BLaER1 (cell line): ENCODE measurements around the gene SLC24A3.

ENCODE experiments used
- H3K27ac ChIP-seq: shearing (Covaris generic); formaldehyde crosslinking; 2 replicates; pipeline ENCODE4 v1.8.1; 2022
- H3K27me3 ChIP-seq: shearing (Covaris generic); formaldehyde crosslinking; 2 replicates; pipeline ENCODE4 v1.8.1; 2022
- H3K36me3 ChIP-seq: shearing (Covaris generic); formaldehyde crosslinking; 2 replicates; pipeline ENCODE4 v1.8.1; 2022
- H3K4me1 ChIP-seq: shearing (Covaris generic); formaldehyde crosslinking; 2 replicates; pipeline ENCODE4 v1.8.1; 2022
- H3K4me2 ChIP-seq: shearing (Covaris generic); formaldehyde crosslinking; 2 replicates; pipeline ENCODE4 v1.8.1; 2022
- H3K4me3 ChIP-seq: shearing (Covaris generic); formaldehyde crosslinking; 2 replicates; pipeline ENCODE4 v1.8.1; 2022
- H3K9ac ChIP-seq: shearing (Covaris generic); formaldehyde crosslinking; 2 replicates; pipeline ENCODE4 v1.8.1; 2022
- H3K9me3 ChIP-seq: shearing (Covaris generic); formaldehyde crosslinking; 2 replicates; pipeline ENCODE4 v1.8.1; 2022
- H4K20me1 ChIP-seq: shearing (Covaris generic); formaldehyde crosslinking; 2 replicates; pipeline ENCODE4 v1.8.1; 2022
- Cebpa-rat ChIP-seq: shearing (Covaris generic); IDR thresholded peaks from 2 replicates; pipeline ENCODE4 v1.8.1; 2022

Gene SLC24A3

GRCh38 chr20:19497064-19497463, 284.6 kb downstream of the SLC24A3 start:
- no peaks in the 10 kb centered on the region for H3K27me3 ChIP-seq
- no peak for TF ChIP-seq Cebpa-rat
- H3K9me3 ChIP-seq = no peaks in the 10 kb centered on the region
- H3K4me3 ChIP-seq = no peak overlapping the region
- peaks cover 57% of the 10 kb centered on the region for H3K4me1 ChIP-seq
- H3K27ac ChIP-seq = no peak overlapping the region
- no peak overlapping the region for H3K9ac ChIP-seq
- no peaks in the 10 kb centered on the region for H4K20me1 ChIP-seq
- H3K36me3 ChIP-seq = no peaks in the 10 kb centered on the region
- H3K4me2 ChIP-seq = peak overlapping the region; percentile 65; the same call in 1 of the 2 replicates

DNA sequence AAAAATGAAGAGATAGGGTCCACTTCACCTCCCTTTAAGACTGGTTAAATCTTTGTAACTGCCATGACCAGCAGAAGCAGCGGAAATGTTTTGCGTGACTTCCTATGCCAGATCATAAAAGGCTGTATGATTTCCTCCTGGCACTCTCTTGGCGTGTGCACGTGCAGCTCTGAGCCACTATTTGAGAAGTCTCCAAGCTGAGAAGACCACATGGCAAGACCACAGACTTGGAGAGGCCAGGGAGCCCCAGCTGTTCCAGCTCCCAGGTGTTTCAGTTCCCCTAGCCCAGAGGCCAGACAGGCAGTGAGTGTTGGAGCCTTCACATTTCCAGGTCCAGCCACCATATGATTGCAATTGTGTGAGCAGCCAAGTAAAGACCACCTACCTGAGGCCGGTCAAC, 286.3 kb downstream of the SLC24A3 start:
- Histone ChIP-seq H3K36me3 (no peaks in the 10 kb centered on the region), H3K9me3 (no peaks in the 10 kb centered on the region), H3K4me3 (no peak overlapping the region), H3K4me2 (peak overlapping the region; percentile 65), H3K9ac (no peak overlapping the region), H4K20me1 (no peaks in the 10 kb centered on the region), H3K4me1 (peaks cover 61% of the 10 kb centered on the region), H3K27ac (peak overlapping the region; percentile 40; the same call in 1 of the 2 replicates), H3K27me3 (no peaks in the 10 kb centered on the region)
- TF ChIP-seq Cebpa-rat = no peak

DNA sequence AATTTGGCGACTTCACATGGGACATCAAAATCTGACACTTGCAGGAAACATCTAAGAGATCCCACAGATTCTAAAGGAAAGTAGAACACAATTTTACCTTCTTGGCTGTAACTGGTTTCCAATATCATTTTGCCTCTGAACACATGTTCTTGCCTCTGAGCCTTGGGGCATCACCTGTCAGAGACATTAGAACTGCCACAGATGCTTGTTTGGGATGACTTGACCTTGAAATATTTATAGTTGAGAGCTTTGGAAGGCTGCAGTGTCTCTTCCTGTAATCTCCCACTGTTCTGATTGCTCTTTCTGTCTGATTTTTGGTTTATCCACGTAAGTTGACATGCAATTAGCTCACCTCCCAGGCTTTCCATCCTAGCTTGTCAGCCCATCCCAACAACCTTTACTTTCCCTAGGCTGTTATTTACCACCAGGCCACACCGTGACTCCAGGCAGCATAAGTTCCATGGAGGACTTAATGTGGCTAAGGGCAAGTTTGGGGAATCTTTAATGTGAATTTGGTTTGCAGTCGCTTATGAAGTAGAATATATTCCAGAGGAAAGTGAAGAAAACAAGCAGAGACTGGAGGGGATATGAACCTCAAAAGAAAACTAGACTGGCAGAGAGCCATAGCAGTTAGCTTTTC, 289.2 kb downstream of the SLC24A3 start:
- no peak overlapping the region for H3K27ac ChIP-seq
- no peak overlapping the region for H3K9ac ChIP-seq
- no peaks in the 10 kb centered on the region for H3K27me3 ChIP-seq
- no peaks in the 10 kb centered on the region for H3K36me3 ChIP-seq
- H3K9me3 ChIP-seq = no peaks in the 10 kb centered on the region
- no peak overlapping the region for H3K4me3 ChIP-seq
- H3K4me1 ChIP-seq = peaks cover 48% of the 10 kb centered on the region
- H4K20me1 ChIP-seq = no peaks in the 10 kb centered on the region
- TF ChIP-seq Cebpa-rat = no peak
- peak overlapping the region; percentile 46 for H3K4me2 ChIP-seq

- Histone ChIP-seq H3K27ac (no peak overlapping the region), H3K36me3 (no peaks in the 10 kb centered on the region), H3K27me3 (no peaks in the 10 kb centered on the region), H3K9ac (no peak overlapping the region), H4K20me1 (no peaks in the 10 kb centered on the region), H3K4me2 (peak overlapping the region; percentile 46), H3K4me1 (peaks cover 43% of the 10 kb centered on the region), H3K9me3 (no peaks in the 10 kb centered on the region), H3K4me3 (no peak overlapping the region)
- no peak for TF ChIP-seq Cebpa-rat
These were observed 289.7 kb downstream of the SLC24A3 start for GRCh38 chr20:19502169-19502568.

GRCh38 chr20:19504251-19504650, 291.8 kb downstream of the SLC24A3 start:
- TF ChIP-seq Cebpa-rat = no peak
- H4K20me1 ChIP-seq = no peaks in the 10 kb centered on the region
- no peaks in the 10 kb centered on the region for H3K9me3 ChIP-seq
- H3K4me2 ChIP-seq = no peak overlapping the region
- no peak overlapping the region for H3K27ac ChIP-seq
- no peak overlapping the region for H3K9ac ChIP-seq
- no peaks in the 10 kb centered on the region for H3K36me3 ChIP-seq
- H3K4me1 ChIP-seq = peaks cover 30% of the 10 kb centered on the region
- H3K4me3 ChIP-seq = no peak overlapping the region
- no peaks in the 10 kb centered on the region for H3K27me3 ChIP-seq

DNA sequence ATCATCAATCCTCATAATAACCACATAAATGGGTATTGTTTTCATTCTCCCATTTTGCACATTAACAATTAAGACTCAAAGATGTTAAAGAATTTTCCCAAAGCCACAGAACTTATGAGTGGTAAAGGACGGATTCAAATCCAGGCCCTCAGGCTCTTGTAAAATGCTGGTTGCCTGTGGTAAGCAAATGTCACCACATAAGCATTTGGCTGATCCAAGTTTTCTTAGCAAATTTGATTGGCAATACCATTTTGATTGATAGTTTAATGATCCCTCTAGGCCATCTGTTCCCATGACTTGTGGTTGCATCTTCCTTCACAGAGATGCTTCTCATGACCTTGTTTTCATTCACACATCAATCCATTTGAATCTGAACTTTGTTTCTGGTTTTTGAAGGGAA, 293.6 kb downstream of the SLC24A3 start:
- no peaks in the 10 kb centered on the region for H3K9me3 ChIP-seq
- no peak for TF ChIP-seq Cebpa-rat
- no peak overlapping the region for H3K4me3 ChIP-seq
- peaks cover 25% of the 10 kb centered on the region for H3K4me1 ChIP-seq
- H3K36me3 ChIP-seq = no peaks in the 10 kb centered on the region
- no peaks in the 10 kb centered on the region for H3K27me3 ChIP-seq
- H3K27ac ChIP-seq = no peak overlapping the region
- H3K4me2 ChIP-seq = no peak overlapping the region
- H3K9ac ChIP-seq = no peak overlapping the region
- no peaks in the 10 kb centered on the region for H4K20me1 ChIP-seq

- no peaks in the 10 kb centered on the region for H3K27me3 ChIP-seq
- no peaks in the 10 kb centered on the region for H3K36me3 ChIP-seq
- TF ChIP-seq Cebpa-rat = no peak
- H4K20me1 ChIP-seq = no peaks in the 10 kb centered on the region
- H3K4me1 ChIP-seq = peaks cover 14% of the 10 kb centered on the region
- no peak overlapping the region for H3K4me3 ChIP-seq
- no peak overlapping the region for H3K4me2 ChIP-seq
- no peak overlapping the region for H3K9ac ChIP-seq
- no peak overlapping the region for H3K27ac ChIP-seq
- no peaks in the 10 kb centered on the region for H3K9me3 ChIP-seq
These were observed 296.0 kb downstream of the SLC24A3 start for GRCh38 chr20:19508449-19508848.

GRCh38 chr20:19510611-19511010, 298.2 kb downstream of the SLC24A3 start:
- Histone ChIP-seq H3K36me3 (no peaks in the 10 kb centered on the region), H3K27me3 (no peaks in the 10 kb centered on the region), H3K9me3 (no peaks in the 10 kb centered on the region), H3K4me2 (no peak overlapping the region), H4K20me1 (no peaks in the 10 kb centered on the region), H3K9ac (no peak overlapping the region), H3K4me1 (peaks cover 14% of the 10 kb centered on the region), H3K27ac (no peak overlapping the region), H3K4me3 (no peak overlapping the region)
- TF ChIP-seq Cebpa-rat = no peak

GRCh38 chr20:19511931-19512330, 299.5 kb downstream of the SLC24A3 start:
- H3K36me3 ChIP-seq = no peaks in the 10 kb centered on the region
- no peaks in the 10 kb centered on the region for H4K20me1 ChIP-seq
- no peaks in the 10 kb centered on the region for H3K9me3 ChIP-seq
- no peaks in the 10 kb centered on the region for H3K27me3 ChIP-seq
- no peak overlapping the region for H3K9ac ChIP-seq
- no peak overlapping the region for H3K27ac ChIP-seq
- no peak for TF ChIP-seq Cebpa-rat
- H3K4me1 ChIP-seq = peaks cover 14% of the 10 kb centered on the region
- H3K4me3 ChIP-seq = no peak overlapping the region
- no peak overlapping the region for H3K4me2 ChIP-seq

- H3K36me3 ChIP-seq = no peaks in the 10 kb centered on the region
- H3K27ac ChIP-seq = no peak overlapping the region
- no peak overlapping the region for H3K4me2 ChIP-seq
- H3K9me3 ChIP-seq = no peaks in the 10 kb centered on the region
- H4K20me1 ChIP-seq = no peaks in the 10 kb centered on the region
- no peak for TF ChIP-seq Cebpa-rat
- no peak overlapping the region for H3K9ac ChIP-seq
- peaks cover 8% of the 10 kb centered on the region for H3K4me1 ChIP-seq
- no peaks in the 10 kb centered on the region for H3K27me3 ChIP-seq
- no peak overlapping the region for H3K4me3 ChIP-seq
These were observed 300.6 kb downstream of the SLC24A3 start for GRCh38 chr20:19512886-19513677.
